SU-DHL-6 (cell line): Measurements from ENCODE around the gene ZFHX2.

Experiments used
- H2AFZ ChIP-seq: fragments of 200-600 bp; sonication (generic); 2 replicates; pipeline ENCODE4 v1.6.1; 2014; ENCODE audit warnings: low read depth, mild to moderate bottlenecking, moderate library complexity, mixed read lengths, antibody characterized with exemption, low read length; ENCODE audit not compliant: severe bottlenecking
- H3F3A ChIP-seq: fragments of 200-600 bp; shearing (Covaris generic); 2 replicates; pipeline ENCODE4 v1.6.0; 2016; ENCODE audit warnings: antibody characterized with exemption, mild to moderate bottlenecking; ENCODE audit not compliant: insufficient read depth
- H3K27ac ChIP-seq: fragments of 200-600 bp; sonication (generic); 2 replicates; pipeline ENCODE4 v1.5.1; 2016; ENCODE audit warnings: low read depth, mild to moderate bottlenecking, low read length, moderate library complexity, mixed read lengths
- H3K27me3 ChIP-seq: fragments of 200-600 bp; sonication (generic), shearing (Covaris generic); 2 replicates; pipeline ENCODE4 v1.6.0; 2014; ENCODE audit warnings: mild to moderate bottlenecking, low read length
- H3K36me3 ChIP-seq: fragments of 200-600 bp; sonication (generic); 2 replicates; pipeline ENCODE4 v1.6.1; 2014; ENCODE audit warnings: mild to moderate bottlenecking, low read length, mixed read lengths
- H3K4me2 ChIP-seq: fragments of 300-600, 200-600 bp; shearing (Covaris generic), sonication (generic); 2 replicates; pipeline ENCODE4 v1.6.0; 2014; ENCODE audit warnings: low read length, low read depth, mild to moderate bottlenecking; ENCODE audit not compliant: poor library complexity, severe bottlenecking
- H3K4me3 ChIP-seq: fragments of 200-600 bp; sonication (generic); 2 replicates; pipeline ENCODE4 v1.5.1; 2014; ENCODE audit warnings: antibody characterized with exemption, low read length, mild to moderate bottlenecking, mixed read lengths; ENCODE audit not compliant: insufficient read depth, poor library complexity, severe bottlenecking
- H3K79me2 ChIP-seq: fragments of 200-600 bp; sonication (generic); 2 replicates; pipeline ENCODE4 v1.6.1; 2014; ENCODE audit warnings: mild to moderate bottlenecking, low read length, moderate library complexity; ENCODE audit not compliant: insufficient read depth
- H3K9ac ChIP-seq: fragments of 200-600 bp; sonication (generic); 2 replicates; pipeline ENCODE4 v1.7.0; 2014; ENCODE audit warnings: mild to moderate bottlenecking, low read length
- H3K9me2 ChIP-seq: fragments of 200-600 bp; sonication (generic); replicated peaks from 2 replicates; pipeline ENCODE4 v1.6.1; 2014; ENCODE audit warnings: low read length; ENCODE audit not compliant: insufficient read depth
- H3K9me3 ChIP-seq: fragments of 200-600 bp; sonication (generic); 2 replicates; pipeline ENCODE4 v1.6.1; 2014; ENCODE audit warnings: low read length, mixed read lengths; ENCODE audit not compliant: insufficient read depth
- H4K20me1 ChIP-seq: fragments of 200-600 bp; sonication (generic); 2 replicates; pipeline ENCODE4 v1.6.1; 2014; ENCODE audit warnings: low read depth, mild to moderate bottlenecking, antibody characterized with exemption, low read length, moderate library complexity, mixed read lengths
- EZH2phosphoT487 ChIP-seq: fragments of 200-600 bp; sonication (generic), shearing (Covaris generic); conservative IDR thresholded peaks from 2 replicates; pipeline ENCODE4 v1.6.1; 2018; ENCODE audit warnings: mild to moderate bottlenecking, antibody characterized with exemption, low read length, moderate library complexity, mixed read lengths
- TF ChIP-seq, protein P1 (sequence below): fragments of 200-600 bp; sonication (generic); IDR thresholded peaks from one replicate; pipeline ENCODE4 v1.5.1; 2017; ENCODE audit warnings: antibody characterized with exemption, mild to moderate bottlenecking, low read length, moderate library complexity; ENCODE audit not compliant: insufficient read depth, poor library complexity, severe bottlenecking

ZFHX2 gene

DNA sequence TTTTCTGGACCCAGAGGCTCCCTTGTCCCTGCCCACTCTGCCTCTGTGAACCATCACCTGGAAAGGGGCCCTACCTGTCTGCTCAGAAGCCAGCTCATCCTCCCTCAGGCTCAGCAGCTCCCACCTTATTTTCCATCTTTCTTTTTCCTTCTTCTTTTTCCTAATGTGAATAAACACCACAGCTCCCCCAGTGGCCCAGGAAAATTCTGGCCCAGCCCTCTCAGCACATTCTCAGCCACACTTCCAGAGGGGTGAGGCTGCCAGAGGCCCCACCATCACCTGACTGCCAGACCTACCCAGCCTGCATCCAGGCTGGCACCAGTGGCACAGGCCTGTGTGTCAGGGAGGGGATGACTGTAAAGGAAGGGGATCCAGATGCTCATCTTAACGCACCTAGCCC is 23.0 kb downstream of the ZFHX2 start:
- no peak overlapping the region for H3K4me3 ChIP-seq
- H3K4me2 ChIP-seq: no peak overlapping the region
- H4K20me1 ChIP-seq: no peaks in the 10 kb centered on the region
- no peaks in the 10 kb centered on the region for H3F3A ChIP-seq
- no peak overlapping the region for H2AFZ ChIP-seq
- H3K9ac ChIP-seq: no peak overlapping the region
- H3K9me2 ChIP-seq: no peaks in the 10 kb centered on the region
- no peaks in the 10 kb centered on the region for H3K27me3 ChIP-seq
- no peak overlapping the region for H3K27ac ChIP-seq
- H3K36me3 ChIP-seq: no peaks in the 10 kb centered on the region
- no peaks in the 10 kb centered on the region for H3K9me3 ChIP-seq
- TF ChIP-seq, protein P1, sequence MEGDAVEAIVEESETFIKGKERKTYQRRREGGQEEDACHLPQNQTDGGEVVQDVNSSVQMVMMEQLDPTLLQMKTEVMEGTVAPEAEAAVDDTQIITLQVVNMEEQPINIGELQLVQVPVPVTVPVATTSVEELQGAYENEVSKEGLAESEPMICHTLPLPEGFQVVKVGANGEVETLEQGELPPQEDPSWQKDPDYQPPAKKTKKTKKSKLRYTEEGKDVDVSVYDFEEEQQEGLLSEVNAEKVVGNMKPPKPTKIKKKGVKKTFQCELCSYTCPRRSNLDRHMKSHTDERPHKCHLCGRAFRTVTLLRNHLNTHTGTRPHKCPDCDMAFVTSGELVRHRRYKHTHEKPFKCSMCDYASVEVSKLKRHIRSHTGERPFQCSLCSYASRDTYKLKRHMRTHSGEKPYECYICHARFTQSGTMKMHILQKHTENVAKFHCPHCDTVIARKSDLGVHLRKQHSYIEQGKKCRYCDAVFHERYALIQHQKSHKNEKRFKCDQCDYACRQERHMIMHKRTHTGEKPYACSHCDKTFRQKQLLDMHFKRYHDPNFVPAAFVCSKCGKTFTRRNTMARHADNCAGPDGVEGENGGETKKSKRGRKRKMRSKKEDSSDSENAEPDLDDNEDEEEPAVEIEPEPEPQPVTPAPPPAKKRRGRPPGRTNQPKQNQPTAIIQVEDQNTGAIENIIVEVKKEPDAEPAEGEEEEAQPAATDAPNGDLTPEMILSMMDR: no peak
- TF ChIP-seq EZH2phosphoT487: no peak
- H3K79me2 ChIP-seq: no peaks in the 10 kb centered on the region

DNA sequence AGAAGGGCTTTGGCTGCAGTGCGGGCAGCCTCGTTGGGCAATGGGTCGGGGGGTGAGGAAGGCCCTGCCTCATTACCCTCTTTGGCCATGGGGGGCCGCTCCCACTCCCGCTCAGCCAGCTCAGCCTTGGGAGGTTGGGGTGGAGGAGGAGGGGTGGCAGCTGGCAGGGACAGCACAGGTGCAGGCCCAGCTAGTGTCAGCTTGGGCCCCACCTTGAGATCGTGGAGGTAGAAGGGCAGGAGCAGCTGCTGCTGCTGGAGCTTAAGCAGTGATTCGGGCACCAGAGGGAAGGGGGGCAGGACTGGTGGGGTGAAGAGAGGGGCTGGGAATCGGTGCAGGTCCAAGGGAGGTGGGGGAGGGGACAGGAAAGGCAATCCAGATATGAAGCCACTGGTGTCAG is 26.0 kb downstream of the ZFHX2 start:
- H3K27me3 ChIP-seq: no peaks in the 10 kb centered on the region
- no peaks in the 10 kb centered on the region for H3K36me3 ChIP-seq
- no peaks in the 10 kb centered on the region for H3F3A ChIP-seq
- no peaks in the 10 kb centered on the region for H3K79me2 ChIP-seq
- no peaks in the 10 kb centered on the region for H3K9me2 ChIP-seq
- H2AFZ ChIP-seq: no peak overlapping the region
- H3K9ac ChIP-seq: no peak overlapping the region
- no peak overlapping the region for H3K4me2 ChIP-seq
- H3K4me3 ChIP-seq: no peak overlapping the region
- TF ChIP-seq, protein P1: no peak
- no peak for TF ChIP-seq EZH2phosphoT487
- no peak overlapping the region for H3K27ac ChIP-seq
- no peaks in the 10 kb centered on the region for H4K20me1 ChIP-seq
- no peaks in the 10 kb centered on the region for H3K9me3 ChIP-seq

DNA sequence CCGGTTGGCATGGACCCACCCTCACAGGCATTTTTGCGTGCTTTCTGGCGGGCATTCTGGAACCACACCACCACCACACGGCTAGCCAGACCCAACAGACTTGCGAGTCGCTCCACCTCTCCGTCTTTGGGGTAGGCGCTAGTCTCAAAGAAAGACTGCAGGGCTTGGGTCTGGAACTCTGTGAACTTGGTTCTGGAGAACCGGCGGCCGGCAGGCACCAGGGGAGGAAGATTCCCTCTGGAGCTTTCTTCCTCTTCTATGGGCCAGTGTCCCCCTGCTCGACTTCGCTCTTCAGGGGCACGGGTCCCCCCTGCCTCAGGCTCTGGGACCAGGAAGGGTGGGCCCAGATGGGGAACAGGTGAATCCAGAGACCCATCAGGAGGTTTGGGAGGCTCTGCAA is 26.6 kb downstream of the ZFHX2 start:
- TF ChIP-seq, protein P1: no peak
- TF ChIP-seq EZH2phosphoT487: no peak
- Histone ChIP-seq H3K9me2 (no peaks in the 10 kb centered on the region), H3K27me3 (no peaks in the 10 kb centered on the region), H3K36me3 (no peaks in the 10 kb centered on the region), H3K4me2 (no peak overlapping the region), H3F3A (no peaks in the 10 kb centered on the region), H4K20me1 (no peaks in the 10 kb centered on the region), H3K9me3 (no peaks in the 10 kb centered on the region), H3K9ac (no peak overlapping the region), H2AFZ (no peak overlapping the region), H3K27ac (no peak overlapping the region), H3K4me3 (no peak overlapping the region), H3K79me2 (no peaks in the 10 kb centered on the region)
